ENCODE measurements around the gene SLC22A7.

SLC22A7 gene

GRCh38 chr6:43261198-43261597, 36.9 kb upstream of the SLC22A7 start:
- TF ChIP-seq CTCF (IDR thresholded peaks at IDR 0.05; ENCODE audit: insufficient read depth, low read length, poor library complexity, severe bottlenecking) (no peak), EZH2phosphoT487 (conservative IDR thresholded peaks at IDR 0.05; ENCODE audit: low read length) (no peak)

GRCh38 chr6:43262000-43262779, 35.9 kb upstream of the SLC22A7 start:
- Histone ChIP-seq H3K79me2 (ENCODE audit: insufficient read depth, low read length) (no peaks in the 10 kb centered on the region), H3K9me3 (ENCODE audit: insufficient read depth, low read length) (no peaks in the 10 kb centered on the region), H3K4me3 (ENCODE audit: insufficient read depth, low read length, poor library complexity, severe bottlenecking) (no peak overlapping the region), H3F3A (ENCODE audit: insufficient read depth) (no peaks in the 10 kb centered on the region), H3K27ac (ENCODE audit: low read depth, low read length) (no peak overlapping the region), H3K4me2 (ENCODE audit: low read depth, low read length, poor library complexity, severe bottlenecking) (no peak overlapping the region), H3K36me3 (ENCODE audit: low read length) (no peaks in the 10 kb centered on the region), H2AFZ (ENCODE audit: low read depth, low read length, severe bottlenecking) (no peak overlapping the region), H3K27me3 (ENCODE audit: low read length) (no peaks in the 10 kb centered on the region), H3K9me2 (replicated peaks; ENCODE audit: insufficient read depth, low read length) (no peaks in the 10 kb centered on the region), H4K20me1 (ENCODE audit: low read depth, low read length) (no peaks in the 10 kb centered on the region), H3K9ac (ENCODE audit: low read length) (no peak overlapping the region)
- no peak for TF ChIP-seq CTCF (IDR thresholded peaks at IDR 0.05; ENCODE audit: insufficient read depth, low read length, poor library complexity, severe bottlenecking)

More at GRCh38 chr6:43261198-43261597, 36.9 kb upstream of the SLC22A7 start:
- no peaks in the 10 kb centered on the region for H3F3A ChIP-seq (ENCODE audit: insufficient read depth)
- H3K9ac ChIP-seq (ENCODE audit: low read length), result no peak overlapping the region
- H3K36me3 ChIP-seq (ENCODE audit: low read length), result no peaks in the 10 kb centered on the region
- H3K27me3 ChIP-seq (ENCODE audit: low read length), result no peaks in the 10 kb centered on the region
- no peaks in the 10 kb centered on the region for H3K9me3 ChIP-seq (ENCODE audit: insufficient read depth, low read length)
- no peaks in the 10 kb centered on the region for H3K9me2 ChIP-seq (replicated peaks; ENCODE audit: insufficient read depth, low read length)
- H3K4me3 ChIP-seq (ENCODE audit: insufficient read depth, low read length, poor library complexity, severe bottlenecking), result no peak overlapping the region
- no peaks in the 10 kb centered on the region for H4K20me1 ChIP-seq (ENCODE audit: low read depth, low read length)
- no peak overlapping the region for H3K4me2 ChIP-seq (ENCODE audit: low read depth, low read length, poor library complexity, severe bottlenecking)
- H3K79me2 ChIP-seq (ENCODE audit: insufficient read depth, low read length), result no peaks in the 10 kb centered on the region
- no peak overlapping the region for H3K27ac ChIP-seq (ENCODE audit: low read depth, low read length)
- H2AFZ ChIP-seq (ENCODE audit: low read depth, low read length, severe bottlenecking), result no peak overlapping the region

- no peak overlapping the region for H3K9ac ChIP-seq (ENCODE audit: low read length)
Measured at GRCh38 chr6:43262780-43263313, 35.2 kb upstream of the SLC22A7 start.

More at GRCh38 chr6:43262780-43263313, 35.2 kb upstream of the SLC22A7 start:
- no peak for TF ChIP-seq EZH2phosphoT487 (conservative IDR thresholded peaks at IDR 0.05; ENCODE audit: low read length)
- Histone ChIP-seq H3K79me2 (ENCODE audit: insufficient read depth, low read length) (no peaks in the 10 kb centered on the region), H3K4me3 (ENCODE audit: insufficient read depth, low read length, poor library complexity, severe bottlenecking) (no peak overlapping the region), H3K9me3 (ENCODE audit: insufficient read depth, low read length) (no peaks in the 10 kb centered on the region), H2AFZ (ENCODE audit: low read depth, low read length, severe bottlenecking) (no peak overlapping the region), H3K4me2 (ENCODE audit: low read depth, low read length, poor library complexity, severe bottlenecking) (no peak overlapping the region), H3K27me3 (ENCODE audit: low read length) (no peaks in the 10 kb centered on the region), H3K27ac (ENCODE audit: low read depth, low read length) (no peak overlapping the region), H3K36me3 (ENCODE audit: low read length) (no peaks in the 10 kb centered on the region), H3K9me2 (replicated peaks; ENCODE audit: insufficient read depth, low read length) (no peaks in the 10 kb centered on the region), H4K20me1 (ENCODE audit: low read depth, low read length) (no peaks in the 10 kb centered on the region), H3F3A (ENCODE audit: insufficient read depth) (no peaks in the 10 kb centered on the region)
